HepG2 (cell line): Measurements from ENCODE around the gene RPL19. TPM values are rescaled to one million over a fixed set of nuclear protein-coding genes. Genes with fewer than 3 reads are reported as not detected.

Source experiments
- ATAC-seq: fragments of 200-7000 bp; cut with Tn5 transposase; 3 replicates; pipeline ENCODE4 v1.9.1; 2020; ENCODE audit warnings: mild to moderate bottlenecking, moderate library complexity
- BruUV-seq: library from RNA; stranded (reverse); fragments of 400-500 nt; replicated peaks from 2 replicates; lab custom pipeline; 2021; lab: Mats Ljungman, UMichigan
- CTCF ChIA-PET: fragments of 300-600 bp; formaldehyde crosslinking; extraction: SDS; loops from one replicate; lab custom pipeline; 2021; ENCODE audit warnings: low total read pairs, inconsistent platforms, low intra/inter-chr PET ratio; lab: Yijun Ruan, JAX
- POLR2A ChIA-PET: fragments of 350-600 bp; sonication (Branson Sonifier 250); formaldehyde crosslinking; loops from one replicate; lab custom pipeline; 2020; ENCODE audit warnings: antibody characterized with exemption, inconsistent platforms; lab: Yijun Ruan, JAX
- DNase-seq: peaks from one replicate; pipeline ENCODE4 v3.0.0-alpha.2; 2015; ENCODE audit warnings: low spot score
- FAIRE-seq: peaks from 3 replicates; lab custom pipeline; 2011; peaks lifted over from hg19 to GRCh38; lab: Jason Lieb, UNC
- H2AFZ ChIP-seq: one replicate; pipeline ENCODE4 v1.6.1; 2011; ENCODE audit warnings: low read length, inconsistent platforms
- H3K27ac ChIP-seq: fragments of 300-600 bp; 3 replicates; pipeline ENCODE4 v1.8.0; 2011; ENCODE audit warnings: mixed run types, mild to moderate bottlenecking, mixed read lengths, low read length, inconsistent platforms; ENCODE audit not compliant: insufficient read depth; ENCODE audit errors: extremely low read length
- H3K27me3 ChIP-seq, 2 experiments: fragments of 200-600 bp in 1 of 2; 2 replicates in 1 of 2; 3 replicates in 1 of 2; pipeline versions ENCODE4 v1.6.0 to v1.8.0; 2011; ENCODE audit warnings: low read length in 2 of 2, mild to moderate bottlenecking in 2 of 2, moderate library complexity in 2 of 2, inconsistent platforms in 1 of 2; ENCODE audit not compliant: insufficient read depth in 2 of 2, control insufficient read depth in 1 of 2
- H3K36me3 ChIP-seq, 2 experiments: fragments of 200-600 bp in 1 of 2; replicated peaks in 1 of 2; 2 replicates in 1 of 2; 3 replicates in 1 of 2; pipeline versions ENCODE4 v1.5.1 to v1.8.0; 2011; ENCODE audit warnings: low read length in 2 of 2, inconsistent platforms in 1 of 2; ENCODE audit not compliant: insufficient read depth in 2 of 2, control insufficient read depth in 1 of 2
- H3K4me1 ChIP-seq: 2 replicates; pipeline ENCODE4 v1.5.1; 2012; ENCODE audit warnings: low read length, inconsistent platforms; ENCODE audit not compliant: insufficient read depth
- H3K4me2 ChIP-seq: 2 replicates; pipeline ENCODE4 v1.6.0; 2011; ENCODE audit warnings: low read depth, low read length, inconsistent platforms
- H3K4me3 ChIP-seq, 3 experiments: fragments of 200-600 bp in 1 of 3; sonication (generic), shearing (Covaris generic) in 1 of 3; replicated peaks in 1 of 3; 2 replicates each; pipeline ENCODE4 v1.5.1; 2011 to 2016; ENCODE audit warnings: low read length in 3 of 3, inconsistent platforms in 2 of 3, low read depth in 2 of 3, mild to moderate bottlenecking in 2 of 3, control low read depth in 1 of 3, mixed read lengths in 1 of 3; ENCODE audit not compliant: insufficient read depth in 1 of 3
- H3K79me2 ChIP-seq: one replicate; pipeline ENCODE4 v1.6.1; 2011; ENCODE audit warnings: low read length, inconsistent platforms; ENCODE audit not compliant: insufficient read depth
- H3K9ac ChIP-seq: 2 replicates; pipeline ENCODE4 v1.6.0; 2011; ENCODE audit warnings: mild to moderate bottlenecking, low read depth, low read length, inconsistent platforms; ENCODE audit not compliant: insufficient read depth
- H3K9me3 ChIP-seq: 2 replicates; pipeline ENCODE4 v1.5.1; 2012; ENCODE audit warnings: mild to moderate bottlenecking, low read length
- H4K20me1 ChIP-seq: 2 replicates; pipeline ENCODE4 v1.6.0; 2011; ENCODE audit warnings: inconsistent platforms, mild to moderate bottlenecking, low read length, moderate library complexity; ENCODE audit not compliant: insufficient read depth
- HBP1 ChIP-seq: IDR thresholded peaks from 2 replicates; pipeline ENCODE4 v1.6.1; 2016; ENCODE audit warnings: low read depth, control low read depth
- KDM4B ChIP-seq: sonication (generic); formaldehyde crosslinking; IDR thresholded peaks from 2 replicates; pipeline ENCODE4 v1.4.0; 2020; ENCODE audit warnings: missing genetic modification reagents
- U2AF1 ChIP-seq: fragments of 200-400 bp; formaldehyde crosslinking; optimal IDR thresholded peaks from 2 replicates; pipeline ENCODE3; 2017; ENCODE audit warnings: mild to moderate bottlenecking, low read depth, low read length
- ZNF562 ChIP-seq: sonication (generic); formaldehyde crosslinking; IDR thresholded peaks from 2 replicates; pipeline ENCODE4 v1.8.0; 2022; ENCODE audit warnings: missing genetic modification reagents, borderline replicate concordance
- ZNF770 ChIP-seq: sonication (generic); formaldehyde crosslinking; IDR thresholded peaks from 2 replicates; pipeline ENCODE4 v1.5.0; 2020; ENCODE audit warnings: mild to moderate bottlenecking, missing genetic modification reagents
- ZSCAN20 ChIP-seq: sonication (generic); formaldehyde crosslinking; IDR thresholded peaks from 2 replicates; pipeline ENCODE4 v1.4.0; 2020; ENCODE audit warnings: missing genetic modification reagents, mild to moderate bottlenecking, borderline replicate concordance
- WGBS: methylation state at CpG from one replicate; pipeline ENCODE4 v1.1.6; 2017; ENCODE audit warnings: low lambda C conversion rate; 5-methylcytosine and 5-hydroxymethylcytosine counted together
- in situ Hi-C: cut with HindIII; loops from 2 replicates; pipeline ENCODE4 v1.10.0; 2017; ENCODE audit warnings: low pct_unique_long_range_greater_than_20kb; ENCODE audit not compliant: extremely low pct_ligation_motif_present
- intact Hi-C: fragments of 100-400 bp; cut with micrococcal nuclease; formaldehyde crosslinking; loops from one replicate; pipeline ENCODE4 v1.10.0; 2022; ENCODE audit not compliant: unreplicated experiment
- polyA plus RNA-seq, 8 experiments: library from polyadenylated mRNA; depleted of rRNA in 3 of 8; stranded (reverse) in 7 of 8; unstranded in 1 of 8; fragments of >200 nt; fragmentation: Illumina TruSeq in 4 of 8; extraction: Trizol in 4 of 8; gene quantifications; 2 replicates each; pipeline versions ENCODE4 v1.2.1 to v1.2.3, GENCODE V29; 2011 to 2016; ENCODE audit warnings: low read depth in 4 of 8, missing spikeins in 1 of 8, mixed read lengths in 1 of 8; ENCODE audit not compliant: insufficient read depth in 1 of 8
- total RNA-seq, 5 experiments: library from RNA; depleted of rRNA; stranded (reverse); fragments of >200 nt; fragmentation: Illumina TruSeq; extraction: Trizol; gene quantifications; 2 replicates each; pipeline ENCODE4 v1.2.3, GENCODE V29; 2016; ENCODE audit warnings: low read depth in 1 of 5
- TF ChIP-seq, protein P1 (sequence below), 2 experiments: sonication (generic) in 1 of 2; formaldehyde crosslinking in 1 of 2; IDR thresholded peaks; 2 replicates each; pipeline versions ENCODE4 v1.4.0 to v1.6.1; 2018 to 2020; ENCODE audit warnings: missing genetic modification reagents in 2 of 2, borderline replicate concordance in 1 of 2, low read depth in 1 of 2, mild to moderate bottlenecking in 1 of 2, missing biosample characterization in 1 of 2
- TF ChIP-seq, protein P2 (sequence below): sonication (generic); formaldehyde crosslinking; IDR thresholded peaks from 2 replicates; pipeline ENCODE4 v1.5.0; 2020; ENCODE audit warnings: mild to moderate bottlenecking, missing genetic modification reagents, borderline replicate concordance

RPL19 gene
- total and polyA plus RNA-seq, 2 of the 13 experiments (the other 11 are each of a cell fraction or from before 2014, with no cell fraction given): 2,522 to 2,768 TPM

GRCh38 chr17:39194089-39194984, 5.7 kb upstream of the RPL19 start:
- DNase-seq (peak; percentile 80), FAIRE-seq (peak; percentile 90), ATAC-seq (peak; percentile 89)
- 31% methylated on average over 18 of the region's 20 CpGs for WGBS
- peak overlapping the region in 1 of 3 experiments; percentile 34; a peak in 1 of 6 replicates for H3K4me3 ChIP-seq
- H3K79me2 ChIP-seq: no peaks in the 10 kb centered on the region
- ChIA-PET POLR2A (no interaction called here), CTCF (interaction anchor here (0.9 to 1.7 kb wide), 3 partner anchors 42 to 50 kb away, joined by 3 to 6 read pairs (median 3); no protein-coding TSS in a partner anchor)
- no peaks in the 10 kb centered on the region for H3K27me3 ChIP-seq
- H3K9me3 ChIP-seq: no peaks in the 10 kb centered on the region
- no peaks in the 10 kb centered on the region for H4K20me1 ChIP-seq
- no TSS peak for BruUV-seq
- peak overlapping the region; percentile 48; the same call in 1 of the 2 replicates for H3K4me2 ChIP-seq
- no peak overlapping the region for H3K9ac ChIP-seq
- H2AFZ ChIP-seq: no peak overlapping the region
- H3K4me1 ChIP-seq: peaks cover 40% of the 10 kb centered on the region
- intact Hi-C loops (loop anchor here (5.0 kb wide), 1 partner anchor 48 kb away; no protein-coding TSS in a partner anchor), in situ Hi-C loops (no loop called here)
- H3K27ac ChIP-seq: no peak overlapping the region
- H3K36me3 ChIP-seq: no peaks in the 10 kb centered on the region
- 0 out of 2 replicates have a peak, but pooled peaks have one; percentile 33 for TF ChIP-seq ZNF770 (CRISPR knock-in tag)
- no peak for TF ChIP-seq ZNF562 (CRISPR knock-in tag)
- TF ChIP-seq, protein P1, sequence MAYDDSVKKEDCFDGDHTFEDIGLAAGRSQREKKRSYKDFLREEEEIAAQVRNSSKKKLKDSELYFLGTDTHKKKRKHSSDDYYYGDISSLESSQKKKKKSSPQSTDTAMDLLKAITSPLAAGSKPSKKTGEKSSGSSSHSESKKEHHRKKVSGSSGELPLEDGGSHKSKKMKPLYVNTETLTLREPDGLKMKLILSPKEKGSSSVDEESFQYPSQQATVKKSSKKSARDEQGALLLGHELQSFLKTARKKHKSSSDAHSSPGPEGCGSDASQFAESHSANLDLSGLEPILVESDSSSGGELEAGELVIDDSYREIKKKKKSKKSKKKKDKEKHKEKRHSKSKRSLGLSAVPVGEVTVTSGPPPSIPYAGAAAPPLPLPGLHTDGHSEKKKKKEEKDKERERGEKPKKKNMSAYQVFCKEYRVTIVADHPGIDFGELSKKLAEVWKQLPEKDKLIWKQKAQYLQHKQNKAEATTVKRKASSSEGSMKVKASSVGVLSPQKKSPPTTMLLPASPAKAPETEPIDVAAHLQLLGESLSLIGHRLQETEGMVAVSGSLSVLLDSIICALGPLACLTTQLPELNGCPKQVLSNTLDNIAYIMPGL (CRISPR knock-in tag; IDR thresholded peaks at IDR 0.05; ENCODE audit: borderline replicate concordance in 1 of 2, low read depth in 1 of 2): peak; percentile 52 to 56; a peak in 1 of 4 replicates
- TF ChIP-seq U2AF1: no peak
- TF ChIP-seq HBP1: 0 out of 2 replicates have a peak, but pooled peaks have one; percentile 53
- no peak for TF ChIP-seq ZSCAN20
- TF ChIP-seq, protein P2, sequence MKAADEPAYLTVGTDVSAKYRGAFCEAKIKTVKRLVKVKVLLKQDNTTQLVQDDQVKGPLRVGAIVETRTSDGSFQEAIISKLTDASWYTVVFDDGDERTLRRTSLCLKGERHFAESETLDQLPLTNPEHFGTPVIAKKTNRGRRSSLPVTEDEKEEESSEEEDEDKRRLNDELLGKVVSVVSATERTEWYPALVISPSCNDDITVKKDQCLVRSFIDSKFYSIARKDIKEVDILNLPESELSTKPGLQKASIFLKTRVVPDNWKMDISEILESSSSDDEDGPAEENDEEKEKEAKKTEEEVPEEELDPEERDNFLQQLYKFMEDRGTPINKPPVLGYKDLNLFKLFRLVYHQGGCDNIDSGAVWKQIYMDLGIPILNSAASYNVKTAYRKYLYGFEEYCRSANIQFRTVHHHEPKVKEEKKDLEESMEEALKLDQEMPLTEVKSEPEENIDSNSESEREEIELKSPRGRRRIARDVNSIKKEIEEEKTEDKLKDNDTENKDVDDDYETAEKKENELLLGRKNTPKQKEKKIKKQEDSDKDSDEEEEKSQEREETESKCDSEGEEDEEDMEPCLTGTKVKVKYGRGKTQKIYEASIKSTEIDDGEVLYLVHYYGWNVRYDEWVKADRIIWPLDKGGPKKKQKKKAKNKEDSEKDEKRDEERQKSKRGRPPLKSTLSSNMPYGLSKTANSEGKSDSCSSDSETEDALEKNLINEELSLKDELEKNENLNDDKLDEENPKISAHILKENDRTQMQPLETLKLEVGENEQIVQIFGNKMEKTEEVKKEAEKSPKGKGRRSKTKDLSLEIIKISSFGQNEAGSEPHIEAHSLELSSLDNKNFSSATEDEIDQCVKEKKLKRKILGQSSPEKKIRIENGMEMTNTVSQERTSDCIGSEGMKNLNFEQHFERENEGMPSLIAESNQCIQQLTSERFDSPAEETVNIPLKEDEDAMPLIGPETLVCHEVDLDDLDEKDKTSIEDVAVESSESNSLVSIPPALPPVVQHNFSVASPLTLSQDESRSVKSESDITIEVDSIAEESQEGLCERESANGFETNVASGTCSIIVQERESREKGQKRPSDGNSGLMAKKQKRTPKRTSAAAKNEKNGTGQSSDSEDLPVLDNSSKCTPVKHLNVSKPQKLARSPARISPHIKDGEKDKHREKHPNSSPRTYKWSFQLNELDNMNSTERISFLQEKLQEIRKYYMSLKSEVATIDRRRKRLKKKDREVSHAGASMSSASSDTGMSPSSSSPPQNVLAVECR (CRISPR knock-in tag): peak; percentile 34; the same call in 1 of the 2 replicates
- 0 out of 2 replicates have a peak, but pooled peaks have one; percentile 22 for TF ChIP-seq KDM4B (CRISPR knock-in tag)
